Right lobe of liver (tissue), 4 donors: ENCODE data around the gene SERP2.

Experiments
- POLR2A ChIP-seq: fragments of 450-650 bp; IDR thresholded peaks from one replicate; pipeline ENCODE4 v1.6.1; 2017; ENCODE audit warnings: antibody characterized with exemption, mild to moderate bottlenecking
- TF ChIP-seq, protein P1 (sequence below), 4 donors: fragments of 200-600 bp in 3 of 4; fragments of 450-650 bp in 1 of 4; IDR thresholded peaks; one replicate each; pipeline versions ENCODE4 v1.5.1 to v1.8.0; 2016 to 2022; ENCODE audit warnings: antibody characterized with exemption in 4 of 4, mild to moderate bottlenecking in 2 of 4
- donor health status: DM: no; HTN: no; CAD: no.
- donor health status: DM: no; HTN: no; CAD: no.
- donor health status: DM: no; HTN: yes; CAD: no.

DNA sequence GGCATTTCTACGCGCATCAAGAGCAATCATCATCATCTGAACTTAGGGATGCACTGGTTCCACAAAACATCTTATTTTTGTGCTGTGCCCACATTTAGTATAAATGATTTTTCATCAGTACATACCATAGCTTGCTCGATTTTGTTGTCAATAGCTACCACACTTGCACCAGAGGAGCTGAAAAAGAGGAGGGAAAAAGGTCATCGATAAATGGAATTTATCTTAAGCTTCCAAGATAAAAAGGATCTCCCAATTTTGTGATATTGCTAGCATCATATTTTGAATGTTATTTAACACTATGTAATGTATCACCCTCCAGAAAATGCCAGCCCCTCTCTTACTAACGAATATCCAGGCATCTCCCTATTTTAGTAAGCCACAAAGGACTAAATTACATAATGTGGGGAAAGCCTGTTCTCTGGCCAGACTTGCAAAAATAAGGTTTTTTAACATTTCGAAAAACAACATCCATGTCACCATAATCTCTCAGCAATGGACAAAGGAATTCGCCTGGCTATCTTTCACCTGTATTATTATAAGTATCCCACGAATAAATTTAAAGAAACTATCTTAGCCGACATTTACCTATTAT, 62.4 kb downstream of the SERP2 start:
- TF ChIP-seq, protein P1, sequence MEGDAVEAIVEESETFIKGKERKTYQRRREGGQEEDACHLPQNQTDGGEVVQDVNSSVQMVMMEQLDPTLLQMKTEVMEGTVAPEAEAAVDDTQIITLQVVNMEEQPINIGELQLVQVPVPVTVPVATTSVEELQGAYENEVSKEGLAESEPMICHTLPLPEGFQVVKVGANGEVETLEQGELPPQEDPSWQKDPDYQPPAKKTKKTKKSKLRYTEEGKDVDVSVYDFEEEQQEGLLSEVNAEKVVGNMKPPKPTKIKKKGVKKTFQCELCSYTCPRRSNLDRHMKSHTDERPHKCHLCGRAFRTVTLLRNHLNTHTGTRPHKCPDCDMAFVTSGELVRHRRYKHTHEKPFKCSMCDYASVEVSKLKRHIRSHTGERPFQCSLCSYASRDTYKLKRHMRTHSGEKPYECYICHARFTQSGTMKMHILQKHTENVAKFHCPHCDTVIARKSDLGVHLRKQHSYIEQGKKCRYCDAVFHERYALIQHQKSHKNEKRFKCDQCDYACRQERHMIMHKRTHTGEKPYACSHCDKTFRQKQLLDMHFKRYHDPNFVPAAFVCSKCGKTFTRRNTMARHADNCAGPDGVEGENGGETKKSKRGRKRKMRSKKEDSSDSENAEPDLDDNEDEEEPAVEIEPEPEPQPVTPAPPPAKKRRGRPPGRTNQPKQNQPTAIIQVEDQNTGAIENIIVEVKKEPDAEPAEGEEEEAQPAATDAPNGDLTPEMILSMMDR (IDR thresholded peaks at IDR 0.05), result no peak
- TF ChIP-seq POLR2A, result no peak
